GM12873 (cell line): ENCODE data around the gene XPC.
A peak's percentile ranks its signal among the peaks of the same experiment; 100 is the strongest.

Experiments used
- CTCF ChIP-seq: IDR thresholded peaks from 2 replicates; pipeline ENCODE4 v1.5.1; 2012; ENCODE audit warnings: low read depth, mild to moderate bottlenecking, moderate library complexity, low read length, control low read depth; ENCODE audit not compliant: insufficient read depth; ENCODE audit errors: missing control alignments

XPC gene

GRCh38 chr3:14145670-14146380 lies 32.6 kb downstream of the XPC start:
- TF ChIP-seq CTCF = peak; percentile 16

GRCh38 chr3:14145236-14145635 lies 33.2 kb downstream of the XPC start:
- TF ChIP-seq CTCF = no peak

- TF ChIP-seq CTCF = no peak
These were observed 33.9 kb downstream of the XPC start for GRCh38 chr3:14144423-14145075.

GRCh38 chr3:14143271-14144225 lies 34.9 kb downstream of the XPC start:
- no peak for TF ChIP-seq CTCF

- no peak for TF ChIP-seq CTCF
These were observed 35.7 kb downstream of the XPC start for GRCh38 chr3:14142567-14143270.

- no peak for TF ChIP-seq CTCF
These were observed 36.6 kb downstream of the XPC start for GRCh38 chr3:14141602-14142341.
